Neural cell (in vitro differentiated cells): Measurements from ENCODE around the gene ARHGEF10L. TPM values are rescaled to one million over a fixed set of nuclear protein-coding genes. Genes with fewer than 3 reads are reported as not detected.

Source experiments
- H2AFZ ChIP-seq: fragments of 200-600, 300-800 bp; sonication (generic), shearing (Covaris generic); 2 replicates; pipeline ENCODE4 v1.6.0; 2014; ENCODE audit warnings: low read depth, mild to moderate bottlenecking, antibody characterized with exemption, low read length, moderate library complexity
- H3F3A ChIP-seq: fragments of 200-600 bp; shearing (Covaris generic); 2 replicates; pipeline ENCODE4 v1.6.1; 2016; ENCODE audit warnings: mild to moderate bottlenecking, moderate library complexity, mixed read lengths, antibody characterized with exemption, low read length; ENCODE audit not compliant: insufficient read depth, poor library complexity, severe bottlenecking
- H3K27ac ChIP-seq: fragments of 200-600, 300-800 bp; sonication (generic), shearing (Covaris generic); 2 replicates; pipeline ENCODE4 v1.5.1; 2014; ENCODE audit warnings: mild to moderate bottlenecking, low read length, moderate library complexity
- H3K27me3 ChIP-seq: fragments of 300-800, 200-600 bp; sonication (generic), shearing (Covaris generic); 2 replicates; pipeline ENCODE4 v1.6.0; 2014; ENCODE audit warnings: mild to moderate bottlenecking, low read depth, low read length, moderate library complexity; ENCODE audit not compliant: insufficient read depth
- H3K36me3 ChIP-seq: fragments of 300-800, 200-600 bp; sonication (generic), shearing (Covaris generic); 2 replicates; pipeline ENCODE4 v1.5.1; 2014; ENCODE audit warnings: mild to moderate bottlenecking, antibody characterized with exemption, low read length, moderate library complexity; ENCODE audit not compliant: insufficient read depth
- H3K4me2 ChIP-seq: fragments of 300-800, 200-600 bp; sonication (generic), shearing (Covaris generic); 2 replicates; pipeline ENCODE4 v1.6.0; 2014; ENCODE audit warnings: mild to moderate bottlenecking, low read length
- H3K4me3 ChIP-seq: fragments of 300-800, 200-600 bp; sonication (generic), shearing (Covaris generic); 2 replicates; pipeline ENCODE4 v1.5.1; 2014; ENCODE audit warnings: mild to moderate bottlenecking, low read length, moderate library complexity
- H3K79me2 ChIP-seq: fragments of 200-600 bp; shearing (Covaris generic); replicated peaks from 2 replicates; pipeline ENCODE4 v1.6.0; 2014; ENCODE audit warnings: mild to moderate bottlenecking, low read length, moderate library complexity; ENCODE audit not compliant: insufficient read depth
- H3K9ac ChIP-seq: fragments of 300-800, 200-600 bp; sonication (generic), shearing (Covaris generic); 2 replicates; pipeline ENCODE4 v1.6.1; 2016; ENCODE audit warnings: mild to moderate bottlenecking, low read length, mixed read lengths
- H3K9me2 ChIP-seq: fragments of 200-600 bp; shearing (Covaris generic); 2 replicates; pipeline ENCODE4 v1.6.1; 2016; ENCODE audit warnings: mild to moderate bottlenecking, low read length, mixed read lengths; ENCODE audit not compliant: insufficient read depth
- H3K9me3 ChIP-seq: fragments of 200-600, 300-800 bp; sonication (generic), shearing (Covaris generic); 2 replicates; pipeline ENCODE4 v1.6.1; 2016; ENCODE audit warnings: mild to moderate bottlenecking, mixed run types, low read length, moderate library complexity, mixed read lengths
- H4K20me1 ChIP-seq: fragments of 200-600 bp; shearing (Covaris generic); 2 replicates; pipeline ENCODE4 v1.6.1; 2016; ENCODE audit warnings: mild to moderate bottlenecking, mixed run types; ENCODE audit not compliant: insufficient read depth
- EP300 ChIP-seq: fragments of 450-650 bp; conservative IDR thresholded peaks from 2 replicates; pipeline ENCODE4 v1.6.1; 2014; ENCODE audit warnings: antibody characterized with exemption, mild to moderate bottlenecking, moderate library complexity; ENCODE audit not compliant: poor library complexity, severe bottlenecking
- EZH2 ChIP-seq: fragments of 200-600, 300-800 bp; shearing (Covaris generic), sonication (generic); IDR thresholded peaks from 2 replicates; pipeline ENCODE4 v1.6.1; 2014; ENCODE audit warnings: antibody characterized with exemption, low read length, borderline replicate concordance, mild to moderate bottlenecking; ENCODE audit not compliant: insufficient read depth, poor library complexity, severe bottlenecking
- MXI1 ChIP-seq: fragments of 450-650 bp; conservative IDR thresholded peaks from 2 replicates; pipeline ENCODE4 v1.6.1; 2014; ENCODE audit warnings: antibody characterized with exemption, mild to moderate bottlenecking; ENCODE audit not compliant: poor library complexity, severe bottlenecking
- POLR2AphosphoS5 ChIP-seq: IDR thresholded peaks from 2 replicates; pipeline ENCODE4 v1.6.1; 2012
- RAD21 ChIP-seq: fragments of 450-650 bp; conservative IDR thresholded peaks from 2 replicates; pipeline ENCODE4 v1.6.1; 2014; ENCODE audit warnings: antibody characterized with exemption, mild to moderate bottlenecking, moderate library complexity
- SMC3 ChIP-seq: fragments of 450-650 bp; conservative IDR thresholded peaks from 2 replicates; pipeline ENCODE4 v1.6.1; 2014; ENCODE audit warnings: antibody characterized with exemption, mild to moderate bottlenecking, moderate library complexity; ENCODE audit not compliant: poor library complexity
- TAF1 ChIP-seq: IDR thresholded peaks from 2 replicates; pipeline ENCODE4 v1.6.1; 2012; ENCODE audit warnings: low read depth
- polyA plus RNA-seq: library from polyadenylated mRNA; depleted of rRNA; stranded (reverse); fragments of >200 nt; gene quantifications from 2 replicates; pipeline ENCODE4 v1.2.3, GENCODE V29; 2014
- TF ChIP-seq, protein P1 (sequence below): fragments of 450-650 bp; IDR thresholded peaks from 2 replicates; pipeline ENCODE4 v1.5.1; 2014; ENCODE audit warnings: antibody characterized with exemption, mild to moderate bottlenecking, moderate library complexity; ENCODE audit not compliant: poor library complexity, severe bottlenecking
- TF ChIP-seq, protein P2 (sequence below): IDR thresholded peaks from 2 replicates; pipeline ENCODE4 v1.6.1; 2012; ENCODE audit warnings: borderline replicate concordance

Gene ARHGEF10L
- polyA plus RNA-seq, 1 donor from 2014 or later, result 123 TPM

DNA sequence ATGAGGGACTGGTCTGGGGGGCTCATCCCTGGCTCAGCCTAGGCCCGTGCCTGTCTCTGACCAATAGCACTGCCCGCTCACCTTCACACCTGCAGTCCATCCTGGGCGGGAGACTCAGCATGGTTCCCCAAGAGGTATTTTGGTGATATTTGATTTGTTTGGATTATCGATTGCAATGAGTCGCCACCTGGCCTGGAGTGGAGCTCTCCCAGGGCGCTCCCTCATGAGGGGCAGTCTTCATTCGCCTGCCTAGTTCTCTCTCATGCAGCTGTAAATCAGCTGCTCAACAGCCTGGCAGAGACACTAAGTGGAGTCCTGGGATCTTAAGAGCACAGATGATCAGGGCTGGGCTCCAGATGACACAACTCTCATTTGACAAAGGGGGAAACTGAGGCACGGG is 125.6 kb downstream of the ARHGEF10L start:
- Histone ChIP-seq H3K79me2 (no peaks in the 10 kb centered on the region), H3F3A (no peaks in the 10 kb centered on the region), H3K36me3 (no peaks in the 10 kb centered on the region), H4K20me1 (no peaks in the 10 kb centered on the region), H3K9me3 (no peaks in the 10 kb centered on the region), H3K4me2 (no peak overlapping the region), H2AFZ (no peak overlapping the region), H3K27ac (no peak overlapping the region), H3K27me3 (no peaks in the 10 kb centered on the region), H3K9ac (no peak overlapping the region), H3K9me2 (no peaks in the 10 kb centered on the region), H3K4me3 (no peak overlapping the region)
- TF ChIP-seq EP300 (no peak), POLR2AphosphoS5 (no peak), SMC3 (no peak), TAF1 (no peak)
- TF ChIP-seq, protein P1, sequence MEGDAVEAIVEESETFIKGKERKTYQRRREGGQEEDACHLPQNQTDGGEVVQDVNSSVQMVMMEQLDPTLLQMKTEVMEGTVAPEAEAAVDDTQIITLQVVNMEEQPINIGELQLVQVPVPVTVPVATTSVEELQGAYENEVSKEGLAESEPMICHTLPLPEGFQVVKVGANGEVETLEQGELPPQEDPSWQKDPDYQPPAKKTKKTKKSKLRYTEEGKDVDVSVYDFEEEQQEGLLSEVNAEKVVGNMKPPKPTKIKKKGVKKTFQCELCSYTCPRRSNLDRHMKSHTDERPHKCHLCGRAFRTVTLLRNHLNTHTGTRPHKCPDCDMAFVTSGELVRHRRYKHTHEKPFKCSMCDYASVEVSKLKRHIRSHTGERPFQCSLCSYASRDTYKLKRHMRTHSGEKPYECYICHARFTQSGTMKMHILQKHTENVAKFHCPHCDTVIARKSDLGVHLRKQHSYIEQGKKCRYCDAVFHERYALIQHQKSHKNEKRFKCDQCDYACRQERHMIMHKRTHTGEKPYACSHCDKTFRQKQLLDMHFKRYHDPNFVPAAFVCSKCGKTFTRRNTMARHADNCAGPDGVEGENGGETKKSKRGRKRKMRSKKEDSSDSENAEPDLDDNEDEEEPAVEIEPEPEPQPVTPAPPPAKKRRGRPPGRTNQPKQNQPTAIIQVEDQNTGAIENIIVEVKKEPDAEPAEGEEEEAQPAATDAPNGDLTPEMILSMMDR, result no peak

DNA sequence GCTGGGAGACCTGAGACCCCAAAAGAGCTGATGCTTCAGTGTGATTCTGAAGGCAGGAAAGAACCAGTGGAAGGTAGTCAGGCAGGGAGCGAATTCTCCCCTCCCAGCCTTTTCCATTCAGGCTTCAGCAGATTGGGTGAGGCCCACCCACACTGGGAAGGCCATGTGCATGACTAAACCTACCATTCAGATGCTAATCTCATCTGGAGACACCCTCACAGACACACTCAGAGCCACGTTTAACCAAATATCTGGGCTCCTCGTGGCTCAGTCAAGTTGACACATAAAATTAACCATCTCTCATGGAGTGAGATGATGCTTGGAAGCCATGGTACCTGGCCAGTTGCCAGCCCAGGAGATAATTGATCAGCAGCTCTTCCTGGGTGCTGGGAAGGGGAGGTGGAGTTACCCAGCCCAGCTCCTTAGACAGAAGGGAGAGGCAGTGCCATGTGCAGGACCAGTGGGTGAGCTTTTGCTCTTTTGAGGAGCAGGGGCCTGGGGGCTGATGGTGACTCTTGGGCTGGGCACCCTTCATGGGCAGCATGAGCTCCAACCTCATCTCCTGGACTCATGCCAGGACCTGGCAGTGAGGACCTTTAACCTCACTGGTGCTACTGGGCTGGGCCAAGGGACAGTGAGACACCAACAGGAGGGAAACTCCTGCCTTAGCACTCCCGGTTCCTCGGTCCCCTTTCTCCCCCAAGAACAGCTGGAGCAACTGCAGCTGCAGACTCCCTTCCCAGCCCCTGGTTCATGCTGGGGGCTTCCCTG is 126.6 kb downstream of the ARHGEF10L start:
- H2AFZ ChIP-seq, result no peak overlapping the region
- no peak overlapping the region for H3K4me2 ChIP-seq
- no peaks in the 10 kb centered on the region for H3K9me3 ChIP-seq
- no peak for TF ChIP-seq RAD21
- no peak for TF ChIP-seq MXI1
- TF ChIP-seq, protein P2, sequence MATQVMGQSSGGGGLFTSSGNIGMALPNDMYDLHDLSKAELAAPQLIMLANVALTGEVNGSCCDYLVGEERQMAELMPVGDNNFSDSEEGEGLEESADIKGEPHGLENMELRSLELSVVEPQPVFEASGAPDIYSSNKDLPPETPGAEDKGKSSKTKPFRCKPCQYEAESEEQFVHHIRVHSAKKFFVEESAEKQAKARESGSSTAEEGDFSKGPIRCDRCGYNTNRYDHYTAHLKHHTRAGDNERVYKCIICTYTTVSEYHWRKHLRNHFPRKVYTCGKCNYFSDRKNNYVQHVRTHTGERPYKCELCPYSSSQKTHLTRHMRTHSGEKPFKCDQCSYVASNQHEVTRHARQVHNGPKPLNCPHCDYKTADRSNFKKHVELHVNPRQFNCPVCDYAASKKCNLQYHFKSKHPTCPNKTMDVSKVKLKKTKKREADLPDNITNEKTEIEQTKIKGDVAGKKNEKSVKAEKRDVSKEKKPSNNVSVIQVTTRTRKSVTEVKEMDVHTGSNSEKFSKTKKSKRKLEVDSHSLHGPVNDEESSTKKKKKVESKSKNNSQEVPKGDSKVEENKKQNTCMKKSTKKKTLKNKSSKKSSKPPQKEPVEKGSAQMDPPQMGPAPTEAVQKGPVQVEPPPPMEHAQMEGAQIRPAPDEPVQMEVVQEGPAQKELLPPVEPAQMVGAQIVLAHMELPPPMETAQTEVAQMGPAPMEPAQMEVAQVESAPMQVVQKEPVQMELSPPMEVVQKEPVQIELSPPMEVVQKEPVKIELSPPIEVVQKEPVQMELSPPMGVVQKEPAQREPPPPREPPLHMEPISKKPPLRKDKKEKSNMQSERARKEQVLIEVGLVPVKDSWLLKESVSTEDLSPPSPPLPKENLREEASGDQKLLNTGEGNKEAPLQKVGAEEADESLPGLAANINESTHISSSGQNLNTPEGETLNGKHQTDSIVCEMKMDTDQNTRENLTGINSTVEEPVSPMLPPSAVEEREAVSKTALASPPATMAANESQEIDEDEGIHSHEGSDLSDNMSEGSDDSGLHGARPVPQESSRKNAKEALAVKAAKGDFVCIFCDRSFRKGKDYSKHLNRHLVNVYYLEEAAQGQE, result no peak
- TF ChIP-seq POLR2AphosphoS5, result no peak
- TF ChIP-seq EP300, result no peak
- TF ChIP-seq EZH2, result no peak
- no peak for TF ChIP-seq TAF1
- TF ChIP-seq SMC3, result no peak
- TF ChIP-seq, protein P1, result no peak
- H3K27me3 ChIP-seq, result no peaks in the 10 kb centered on the region
- H3K27ac ChIP-seq, result no peak overlapping the region
- no peaks in the 10 kb centered on the region for H3F3A ChIP-seq
- H3K9me2 ChIP-seq, result no peaks in the 10 kb centered on the region
- H3K9ac ChIP-seq, result no peak overlapping the region
- no peak overlapping the region for H3K4me3 ChIP-seq
- H3K36me3 ChIP-seq, result no peaks in the 10 kb centered on the region
- H3K79me2 ChIP-seq, result no peaks in the 10 kb centered on the region
- no peaks in the 10 kb centered on the region for H4K20me1 ChIP-seq
